ENCODE data around the gene ARGFX. TPM values are rescaled to one million over a fixed set of nuclear protein-coding genes. Genes with fewer than 3 reads are reported as not detected.
"Not testable (repeated sequence)": the region's sequence is repeated elsewhere in the genome, so short reads cannot be mapped to it uniquely, and the experiment has no call there.

The ARGFX gene
- total RNA-seq, 1 donor = not detected

DNA sequence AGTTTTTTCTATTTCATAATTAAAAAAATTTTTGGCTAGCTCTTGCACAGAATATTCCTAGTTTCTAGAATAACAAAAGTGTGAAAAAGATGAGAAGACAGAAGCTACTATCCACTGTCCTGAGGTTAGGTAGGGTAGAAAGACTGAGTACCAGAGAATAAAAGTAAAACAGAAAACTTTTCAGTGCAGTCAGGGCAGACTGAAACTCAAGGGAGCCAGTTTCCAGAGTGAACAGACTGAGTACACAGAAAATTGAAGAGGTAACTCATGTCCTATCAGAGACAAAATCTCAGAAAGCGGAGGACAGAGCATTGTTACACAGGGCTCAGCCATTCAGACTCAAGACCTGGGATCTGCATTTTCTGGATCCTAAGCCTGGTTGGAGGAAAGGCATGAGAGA is 16.7 kb downstream of the ARGFX start:
- Histone ChIP-seq H3K27me3 (ENCODE audit: insufficient read depth, low read length) (peaks cover 3% of the 10 kb centered on the region), H3K4me3 (ENCODE audit: low read length) (no peak overlapping the region), H3K9me3 (ENCODE audit: low read depth, low read length) (no peaks in the 10 kb centered on the region), H3K4me1 (ENCODE audit: insufficient read depth, low read length) (no peaks in the 10 kb centered on the region)

DNA sequence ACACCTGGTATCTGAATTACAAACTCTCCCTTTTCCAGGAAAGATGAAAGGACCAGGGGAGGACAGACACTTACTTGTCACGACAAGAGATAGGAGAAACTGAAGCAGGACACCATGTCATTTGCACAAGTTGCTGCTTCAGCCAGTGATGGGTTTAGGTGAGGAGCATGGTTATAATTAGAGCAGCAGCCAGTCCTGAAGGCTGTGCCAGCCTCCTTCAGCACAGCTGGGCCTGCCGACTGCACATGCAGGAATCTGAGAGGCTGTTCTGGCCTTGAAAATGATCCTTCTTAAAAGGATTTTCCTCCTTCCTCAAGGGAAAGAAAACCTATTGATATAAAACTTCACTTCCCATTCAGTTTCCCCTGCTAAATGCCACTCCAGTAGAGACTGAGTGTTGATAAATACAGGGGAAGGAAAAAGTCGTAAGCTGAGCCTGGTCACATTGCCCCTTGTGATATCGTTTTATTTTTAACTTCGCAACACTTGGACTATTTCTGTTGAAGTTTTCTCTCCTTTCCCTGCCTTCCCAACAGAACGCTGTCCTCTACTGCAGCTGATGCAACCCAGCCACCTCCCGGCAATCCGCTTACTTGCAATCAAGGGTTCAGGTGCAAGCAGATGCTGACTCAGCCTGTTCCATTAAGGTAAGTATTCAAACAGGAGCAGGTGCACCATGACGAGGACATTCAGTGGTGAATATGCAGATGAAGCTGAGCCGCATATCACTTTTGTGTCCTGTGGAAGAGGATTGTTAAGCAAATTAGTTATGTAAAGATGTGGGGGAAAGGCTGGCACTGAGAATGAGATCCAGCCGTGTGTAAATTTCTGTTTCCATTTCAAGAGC is 25.3 kb downstream of the ARGFX start, which contains the start of gene FBXO40:
TSS of gene FBXO40 (plus strand) at position 524 of the 847 bp plus-strand sequence. CDS start 27,197 bp downstream, outside the sequence.
- Histone ChIP-seq H3K27me3 (ENCODE audit: insufficient read depth, low read length) (no peaks in the 10 kb centered on the region), H3K4me3 (ENCODE audit: low read length) (no peak within 1 kb of the TSS), H3K4me1 (ENCODE audit: insufficient read depth, low read length) (no peaks in the 10 kb centered on the region), H3K9me3 (ENCODE audit: low read depth, low read length) (no peaks in the 10 kb centered on the region)

DNA sequence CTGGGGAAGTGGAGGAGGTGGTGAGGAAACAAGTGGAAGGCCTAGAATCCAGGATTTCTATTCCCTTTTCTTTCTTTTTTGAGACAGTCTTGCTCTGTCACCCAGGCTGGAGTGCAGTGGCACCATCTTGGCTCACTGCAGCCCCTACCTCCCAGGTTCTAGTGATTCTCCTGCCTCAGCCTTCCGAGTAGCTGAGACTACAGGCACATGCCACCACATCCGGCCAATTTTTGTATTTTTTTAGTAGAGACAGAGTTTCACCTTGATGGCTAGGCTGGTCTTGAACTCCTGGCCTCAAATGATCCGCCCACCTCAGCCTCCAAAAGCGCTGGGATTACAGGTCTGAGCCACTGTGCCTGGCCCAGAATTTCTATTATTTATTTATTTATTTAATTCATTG is 26.1 kb downstream of the ARGFX start:
- H3K9me3 ChIP-seq (ENCODE audit: low read depth, low read length); H3K4me3 ChIP-seq (ENCODE audit: low read length); H3K27me3 ChIP-seq (ENCODE audit: insufficient read depth, low read length); H3K4me1 ChIP-seq (ENCODE audit: insufficient read depth, low read length): not testable (repeated sequence)

GRCh38 chr3:121594850-121595249 is 27.1 kb downstream of the ARGFX start:
- no peaks in the 10 kb centered on the region for H3K27me3 ChIP-seq (ENCODE audit: insufficient read depth, low read length)
- H3K4me3 ChIP-seq (ENCODE audit: low read length) = no peak overlapping the region
- no peaks in the 10 kb centered on the region for H3K4me1 ChIP-seq (ENCODE audit: insufficient read depth, low read length)
- no peaks in the 10 kb centered on the region for H3K9me3 ChIP-seq (ENCODE audit: low read depth, low read length)

GRCh38 chr3:121595765-121596406 is 28.1 kb downstream of the ARGFX start:
- Histone ChIP-seq H3K4me1 (ENCODE audit: insufficient read depth, low read length) (no peaks in the 10 kb centered on the region), H3K9me3 (ENCODE audit: low read depth, low read length) (no peaks in the 10 kb centered on the region), H3K4me3 (ENCODE audit: low read length) (no peak overlapping the region), H3K27me3 (ENCODE audit: insufficient read depth, low read length) (no peaks in the 10 kb centered on the region)

- no peaks in the 10 kb centered on the region for H3K9me3 ChIP-seq (ENCODE audit: low read depth, low read length)
- H3K4me3 ChIP-seq (ENCODE audit: low read length) = no peak overlapping the region
- H3K4me1 ChIP-seq (ENCODE audit: insufficient read depth, low read length) = no peaks in the 10 kb centered on the region
- no peaks in the 10 kb centered on the region for H3K27me3 ChIP-seq (ENCODE audit: insufficient read depth, low read length)
Observed at GRCh38 chr3:121598564-121598963, 30.8 kb downstream of the ARGFX start.

GRCh38 chr3:121599900-121600299 is 32.2 kb downstream of the ARGFX start:
- H3K27me3 ChIP-seq (ENCODE audit: insufficient read depth, low read length); H3K4me3 ChIP-seq (ENCODE audit: low read length); H3K9me3 ChIP-seq (ENCODE audit: low read depth, low read length); H3K4me1 ChIP-seq (ENCODE audit: insufficient read depth, low read length): not testable (repeated sequence)

- Histone ChIP-seq H3K9me3 (ENCODE audit: low read depth, low read length) (no peaks in the 10 kb centered on the region), H3K27me3 (ENCODE audit: insufficient read depth, low read length) (no peaks in the 10 kb centered on the region), H3K4me1 (ENCODE audit: insufficient read depth, low read length) (no peaks in the 10 kb centered on the region), H3K4me3 (ENCODE audit: low read length) (no peak overlapping the region)
Observed at GRCh38 chr3:121601212-121601812, 33.6 kb downstream of the ARGFX start.

DNA sequence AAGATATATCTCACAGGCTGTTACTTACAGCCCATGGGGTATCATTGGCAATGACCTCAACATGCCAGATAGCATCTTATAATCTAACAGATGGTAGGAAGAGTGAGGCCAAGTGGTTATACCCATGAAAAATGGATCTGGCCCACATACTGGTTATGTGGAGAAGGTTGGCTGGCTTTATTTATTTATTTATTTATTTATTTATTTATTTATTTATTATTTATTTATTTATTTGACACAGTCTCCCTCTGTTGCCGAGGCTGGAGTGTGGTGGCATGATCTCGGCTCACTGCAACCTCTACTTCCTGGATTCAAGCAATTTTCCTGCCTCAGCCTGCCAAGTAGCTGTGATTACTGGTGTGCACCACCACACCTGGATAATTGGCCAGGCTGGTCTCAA is 37.0 kb downstream of the ARGFX start:
- Histone ChIP-seq H3K9me3 (ENCODE audit: low read depth, low read length) (no peaks in the 10 kb centered on the region), H3K27me3 (ENCODE audit: insufficient read depth, low read length) (no peaks in the 10 kb centered on the region), H3K4me1 (ENCODE audit: insufficient read depth, low read length) (no peaks in the 10 kb centered on the region), H3K4me3 (ENCODE audit: low read length) (no peak overlapping the region)

- no peaks in the 10 kb centered on the region for H3K27me3 ChIP-seq (ENCODE audit: insufficient read depth, low read length)
- no peaks in the 10 kb centered on the region for H3K4me1 ChIP-seq (ENCODE audit: insufficient read depth, low read length)
- H3K4me3 ChIP-seq (ENCODE audit: low read length) = no peak overlapping the region
- H3K9me3 ChIP-seq (ENCODE audit: low read depth, low read length) = no peaks in the 10 kb centered on the region
Observed at GRCh38 chr3:121606106-121606505, 38.4 kb downstream of the ARGFX start.

Other genes starting within 250 kb of the ARGFX start
- 0.42 TPM for gene POLQ, start 22.0 kb upstream of the ARGFX start, total RNA-seq
- under 0.01 TPM for gene FBXO40, start 25.4 kb downstream of the ARGFX start, total RNA-seq
- 113 TPM for gene HCLS1, start 93.0 kb downstream of the ARGFX start, total RNA-seq
- 36.3 TPM for gene GOLGB1, start 181.8 kb downstream of the ARGFX start, total RNA-seq

All from mononuclear cell (primary cell).